ENCODE data around the gene LRRC2. TPM values are rescaled to one million over a fixed set of nuclear protein-coding genes. Genes with fewer than 3 reads are reported as not detected.

The LRRC2 gene
- total RNA-seq, 4 donors from 2014 or later = 0.32 to 0.83 (median 0.55) TPM

DNA sequence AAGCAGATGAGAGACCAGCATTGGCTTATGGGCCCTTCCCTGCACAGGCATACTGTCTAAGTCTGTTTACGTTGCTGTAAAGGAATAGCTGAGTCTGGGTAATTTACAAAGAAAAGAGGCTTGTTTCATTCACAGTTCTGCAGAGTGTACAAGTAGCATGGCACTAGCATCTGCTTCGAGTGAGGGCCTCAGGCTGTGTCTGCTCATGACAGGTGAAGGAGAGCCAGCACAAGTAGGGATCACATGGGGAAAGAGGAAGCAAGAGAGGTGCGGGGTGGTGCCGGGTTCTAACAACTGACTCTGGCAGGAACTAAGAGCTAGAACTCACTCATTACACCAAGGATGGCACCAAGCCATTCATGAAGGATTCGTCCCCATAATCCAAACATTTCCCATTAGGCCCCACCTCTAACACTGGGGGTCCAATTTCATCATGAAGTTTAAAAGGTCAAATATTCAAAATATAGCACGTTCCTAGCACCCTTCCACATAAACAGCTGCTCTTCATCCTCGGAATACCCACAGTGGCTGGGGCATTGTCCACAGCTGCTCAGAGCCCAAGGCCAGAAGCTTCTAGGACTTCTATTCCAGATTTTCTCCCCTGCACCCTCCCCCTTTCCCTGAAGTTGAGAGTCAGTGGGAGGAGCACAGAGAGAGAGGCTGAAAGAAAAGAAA, 62.8 kb downstream of the LRRC2 start:
- Histone ChIP-seq H3K4me1 (no peaks in the 10 kb centered on the region), H3K36me3 (no peaks in the 10 kb centered on the region), H3K27me3 (no peaks in the 10 kb centered on the region), H3K9me3 (no peaks in the 10 kb centered on the region), H3K4me3 (no peak overlapping the region), H3K27ac (replicated peaks in 1 of 4) (no peak overlapping the region)
- intact Hi-C loops (cut with DNase I) = no loop called here
- DNase-seq (ENCODE audit: extremely low spot score) = no peak
- WGBS = 67% methylated on average over 7 of the region's 7 CpGs
- TF ChIP-seq POLR2A (IDR thresholded peaks at IDR 0.05; ENCODE audit: low read depth) (no peak), EP300 (IDR thresholded peaks at IDR 0.05) (no peak), POLR2AphosphoS5 (IDR thresholded peaks at IDR 0.05) (no peak)
- TF ChIP-seq, protein P1, sequence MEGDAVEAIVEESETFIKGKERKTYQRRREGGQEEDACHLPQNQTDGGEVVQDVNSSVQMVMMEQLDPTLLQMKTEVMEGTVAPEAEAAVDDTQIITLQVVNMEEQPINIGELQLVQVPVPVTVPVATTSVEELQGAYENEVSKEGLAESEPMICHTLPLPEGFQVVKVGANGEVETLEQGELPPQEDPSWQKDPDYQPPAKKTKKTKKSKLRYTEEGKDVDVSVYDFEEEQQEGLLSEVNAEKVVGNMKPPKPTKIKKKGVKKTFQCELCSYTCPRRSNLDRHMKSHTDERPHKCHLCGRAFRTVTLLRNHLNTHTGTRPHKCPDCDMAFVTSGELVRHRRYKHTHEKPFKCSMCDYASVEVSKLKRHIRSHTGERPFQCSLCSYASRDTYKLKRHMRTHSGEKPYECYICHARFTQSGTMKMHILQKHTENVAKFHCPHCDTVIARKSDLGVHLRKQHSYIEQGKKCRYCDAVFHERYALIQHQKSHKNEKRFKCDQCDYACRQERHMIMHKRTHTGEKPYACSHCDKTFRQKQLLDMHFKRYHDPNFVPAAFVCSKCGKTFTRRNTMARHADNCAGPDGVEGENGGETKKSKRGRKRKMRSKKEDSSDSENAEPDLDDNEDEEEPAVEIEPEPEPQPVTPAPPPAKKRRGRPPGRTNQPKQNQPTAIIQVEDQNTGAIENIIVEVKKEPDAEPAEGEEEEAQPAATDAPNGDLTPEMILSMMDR (IDR thresholded peaks at IDR 0.05) = no peak

DNA sequence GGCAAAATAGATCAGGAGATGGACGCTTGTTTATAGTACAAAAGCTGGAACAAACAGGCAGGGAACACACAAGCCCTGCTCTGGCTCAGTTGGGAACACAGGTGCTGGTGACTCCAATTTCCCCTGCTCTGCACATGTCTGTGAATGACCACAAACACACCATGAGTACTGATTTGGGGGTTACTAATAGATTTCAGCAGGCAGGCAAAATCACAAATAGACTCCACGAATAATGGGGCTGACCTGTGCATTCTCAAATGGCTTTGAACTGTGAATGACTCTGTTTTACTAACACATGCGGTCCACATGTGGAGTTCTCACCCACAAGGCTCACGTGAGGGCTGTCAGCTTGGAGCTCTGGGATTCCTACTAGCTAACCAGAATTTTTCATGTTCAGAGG, 64.4 kb downstream of the LRRC2 start:
- 80% methylated on average over 4 of the region's 4 CpGs for WGBS
- intact Hi-C loops (cut with DNase I) = no loop called here
- Histone ChIP-seq H3K4me1 (peaks cover 0 to 4% (median 0%) of the 10 kb centered on the region in 4 donors), H3K36me3 (no peaks in the 10 kb centered on the region), H3K4me3 (no peak overlapping the region), H3K9me3 (no peaks in the 10 kb centered on the region), H3K27me3 (peaks cover 0 to 8% (median 0%) of the 10 kb centered on the region in 4 donors), H3K27ac (replicated peaks in 1 of 4) (no peak overlapping the region)
- no peak for DNase-seq (ENCODE audit: extremely low spot score)
- TF ChIP-seq, protein P1 (IDR thresholded peaks at IDR 0.05) = no peak
- TF ChIP-seq POLR2A (IDR thresholded peaks at IDR 0.05; ENCODE audit: low read depth) (no peak), EP300 (IDR thresholded peaks at IDR 0.05) (no peak), POLR2AphosphoS5 (IDR thresholded peaks at IDR 0.05) (no peak)

- no peak overlapping the region for H3K27ac ChIP-seq (replicated peaks in 1 of 4)
- WGBS = 68% methylated on average over 5 of the region's 5 CpGs
- peaks cover 0 to 13% (median 0%) of the 10 kb centered on the region in 4 donors for H3K27me3 ChIP-seq
- no peaks in the 10 kb centered on the region for H3K9me3 ChIP-seq
- no peak for DNase-seq (ENCODE audit: extremely low spot score)
- H3K36me3 ChIP-seq = no peaks in the 10 kb centered on the region
- H3K4me3 ChIP-seq = no peak overlapping the region
- intact Hi-C loops (cut with DNase I) = no loop called here
- H3K4me1 ChIP-seq = peaks cover 0 to 7% (median 0%) of the 10 kb centered on the region in 4 donors
- TF ChIP-seq POLR2AphosphoS5 (IDR thresholded peaks at IDR 0.05) (no peak), POLR2A (IDR thresholded peaks at IDR 0.05; ENCODE audit: low read depth) (no peak), EP300 (IDR thresholded peaks at IDR 0.05) (no peak)
- TF ChIP-seq, protein P1 (IDR thresholded peaks at IDR 0.05) = no peak
Observed at GRCh38 chr3:46500656-46501635, 65.2 kb downstream of the LRRC2 start.

- Histone ChIP-seq H3K36me3 (no peaks in the 10 kb centered on the region), H3K9me3 (no peaks in the 10 kb centered on the region), H3K4me1 (peaks cover 0 to 11% (median 0%) of the 10 kb centered on the region in 4 donors), H3K4me3 (no peak overlapping the region), H3K27me3 (peaks cover 0 to 15% (median 0%) of the 10 kb centered on the region in 4 donors), H3K27ac (replicated peaks in 1 of 4) (no peak overlapping the region)
- DNase-seq (ENCODE audit: extremely low spot score) = no peak
- TF ChIP-seq POLR2A (IDR thresholded peaks at IDR 0.05; ENCODE audit: low read depth) (no peak), POLR2AphosphoS5 (IDR thresholded peaks at IDR 0.05) (no peak), EP300 (IDR thresholded peaks at IDR 0.05) (no peak)
- TF ChIP-seq, protein P1 (IDR thresholded peaks at IDR 0.05) = no peak
- 85% methylated on average over 6 of the region's 6 CpGs for WGBS
- intact Hi-C loops (cut with DNase I) = no loop called here
Observed at GRCh38 chr3:46498916-46499519, 67.1 kb downstream of the LRRC2 start.

Data from esophagus muscularis mucosa (tissue), 4 donors.